SU-DHL-6 (cell line): ENCODE measurements around the gene SNHG17.

Source experiments
- H2AFZ ChIP-seq: fragments of 200-600 bp; sonication (generic); 2 replicates; pipeline ENCODE4 v1.6.1; 2014; ENCODE audit warnings: low read depth, mild to moderate bottlenecking, moderate library complexity, mixed read lengths, antibody characterized with exemption, low read length; ENCODE audit not compliant: severe bottlenecking
- H3F3A ChIP-seq: fragments of 200-600 bp; shearing (Covaris generic); 2 replicates; pipeline ENCODE4 v1.6.0; 2016; ENCODE audit warnings: antibody characterized with exemption, mild to moderate bottlenecking; ENCODE audit not compliant: insufficient read depth
- H3K27ac ChIP-seq: fragments of 200-600 bp; sonication (generic); 2 replicates; pipeline ENCODE4 v1.5.1; 2016; ENCODE audit warnings: low read depth, mild to moderate bottlenecking, low read length, moderate library complexity, mixed read lengths
- H3K27me3 ChIP-seq: fragments of 200-600 bp; sonication (generic), shearing (Covaris generic); 2 replicates; pipeline ENCODE4 v1.6.0; 2014; ENCODE audit warnings: mild to moderate bottlenecking, low read length
- H3K36me3 ChIP-seq: fragments of 200-600 bp; sonication (generic); 2 replicates; pipeline ENCODE4 v1.6.1; 2014; ENCODE audit warnings: mild to moderate bottlenecking, low read length, mixed read lengths
- H3K4me2 ChIP-seq: fragments of 300-600, 200-600 bp; shearing (Covaris generic), sonication (generic); 2 replicates; pipeline ENCODE4 v1.6.0; 2014; ENCODE audit warnings: low read length, low read depth, mild to moderate bottlenecking; ENCODE audit not compliant: poor library complexity, severe bottlenecking
- H3K4me3 ChIP-seq: fragments of 200-600 bp; sonication (generic); 2 replicates; pipeline ENCODE4 v1.5.1; 2014; ENCODE audit warnings: antibody characterized with exemption, low read length, mild to moderate bottlenecking, mixed read lengths; ENCODE audit not compliant: insufficient read depth, poor library complexity, severe bottlenecking
- H3K79me2 ChIP-seq: fragments of 200-600 bp; sonication (generic); 2 replicates; pipeline ENCODE4 v1.6.1; 2014; ENCODE audit warnings: mild to moderate bottlenecking, low read length, moderate library complexity; ENCODE audit not compliant: insufficient read depth
- H3K9ac ChIP-seq: fragments of 200-600 bp; sonication (generic); 2 replicates; pipeline ENCODE4 v1.7.0; 2014; ENCODE audit warnings: mild to moderate bottlenecking, low read length
- H3K9me2 ChIP-seq: fragments of 200-600 bp; sonication (generic); replicated peaks from 2 replicates; pipeline ENCODE4 v1.6.1; 2014; ENCODE audit warnings: low read length; ENCODE audit not compliant: insufficient read depth
- H3K9me3 ChIP-seq: fragments of 200-600 bp; sonication (generic); 2 replicates; pipeline ENCODE4 v1.6.1; 2014; ENCODE audit warnings: low read length, mixed read lengths; ENCODE audit not compliant: insufficient read depth
- H4K20me1 ChIP-seq: fragments of 200-600 bp; sonication (generic); 2 replicates; pipeline ENCODE4 v1.6.1; 2014; ENCODE audit warnings: low read depth, mild to moderate bottlenecking, antibody characterized with exemption, low read length, moderate library complexity, mixed read lengths
- EZH2phosphoT487 ChIP-seq: fragments of 200-600 bp; sonication (generic), shearing (Covaris generic); conservative IDR thresholded peaks from 2 replicates; pipeline ENCODE4 v1.6.1; 2018; ENCODE audit warnings: mild to moderate bottlenecking, antibody characterized with exemption, low read length, moderate library complexity, mixed read lengths
- TF ChIP-seq, protein P1 (sequence below): fragments of 200-600 bp; sonication (generic); IDR thresholded peaks from one replicate; pipeline ENCODE4 v1.5.1; 2017; ENCODE audit warnings: antibody characterized with exemption, mild to moderate bottlenecking, low read length, moderate library complexity; ENCODE audit not compliant: insufficient read depth, poor library complexity, severe bottlenecking

The SNHG17 gene

DNA sequence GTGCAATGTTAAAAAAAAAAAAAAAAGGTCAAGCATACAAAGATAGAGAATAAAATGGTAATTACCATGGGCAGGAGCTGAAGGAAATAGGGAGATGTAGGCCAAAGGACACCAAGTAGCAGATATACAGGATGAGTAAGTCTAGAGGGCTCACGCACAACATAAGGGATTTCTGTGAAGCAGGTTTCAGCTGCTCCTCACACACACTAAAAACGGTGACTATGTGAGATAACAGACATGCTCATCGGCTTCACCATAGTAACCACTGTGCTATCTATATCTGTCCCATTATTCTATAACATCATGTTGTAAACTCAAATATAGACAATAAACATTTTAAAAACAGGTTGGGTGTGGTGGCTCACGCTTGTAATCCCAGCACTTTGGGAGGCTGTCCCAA, 11.6 kb downstream of the SNHG17 start:
- Histone ChIP-seq H3F3A (peaks cover 15% of the 10 kb centered on the region), H3K79me2 (peaks cover 49% of the 10 kb centered on the region), H3K4me2 (no peak overlapping the region), H4K20me1 (peaks cover 46% of the 10 kb centered on the region; the same call in 1 of the 2 replicates), H3K27ac (no peak overlapping the region), H3K27me3 (no peaks in the 10 kb centered on the region), H2AFZ (no peak overlapping the region), H3K9ac (no peak overlapping the region), H3K9me2 (no peaks in the 10 kb centered on the region), H3K9me3 (no peaks in the 10 kb centered on the region), H3K4me3 (no peak overlapping the region), H3K36me3 (peaks cover 47% of the 10 kb centered on the region)
- TF ChIP-seq, protein P1, sequence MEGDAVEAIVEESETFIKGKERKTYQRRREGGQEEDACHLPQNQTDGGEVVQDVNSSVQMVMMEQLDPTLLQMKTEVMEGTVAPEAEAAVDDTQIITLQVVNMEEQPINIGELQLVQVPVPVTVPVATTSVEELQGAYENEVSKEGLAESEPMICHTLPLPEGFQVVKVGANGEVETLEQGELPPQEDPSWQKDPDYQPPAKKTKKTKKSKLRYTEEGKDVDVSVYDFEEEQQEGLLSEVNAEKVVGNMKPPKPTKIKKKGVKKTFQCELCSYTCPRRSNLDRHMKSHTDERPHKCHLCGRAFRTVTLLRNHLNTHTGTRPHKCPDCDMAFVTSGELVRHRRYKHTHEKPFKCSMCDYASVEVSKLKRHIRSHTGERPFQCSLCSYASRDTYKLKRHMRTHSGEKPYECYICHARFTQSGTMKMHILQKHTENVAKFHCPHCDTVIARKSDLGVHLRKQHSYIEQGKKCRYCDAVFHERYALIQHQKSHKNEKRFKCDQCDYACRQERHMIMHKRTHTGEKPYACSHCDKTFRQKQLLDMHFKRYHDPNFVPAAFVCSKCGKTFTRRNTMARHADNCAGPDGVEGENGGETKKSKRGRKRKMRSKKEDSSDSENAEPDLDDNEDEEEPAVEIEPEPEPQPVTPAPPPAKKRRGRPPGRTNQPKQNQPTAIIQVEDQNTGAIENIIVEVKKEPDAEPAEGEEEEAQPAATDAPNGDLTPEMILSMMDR: no peak
- TF ChIP-seq EZH2phosphoT487: no peak

DNA sequence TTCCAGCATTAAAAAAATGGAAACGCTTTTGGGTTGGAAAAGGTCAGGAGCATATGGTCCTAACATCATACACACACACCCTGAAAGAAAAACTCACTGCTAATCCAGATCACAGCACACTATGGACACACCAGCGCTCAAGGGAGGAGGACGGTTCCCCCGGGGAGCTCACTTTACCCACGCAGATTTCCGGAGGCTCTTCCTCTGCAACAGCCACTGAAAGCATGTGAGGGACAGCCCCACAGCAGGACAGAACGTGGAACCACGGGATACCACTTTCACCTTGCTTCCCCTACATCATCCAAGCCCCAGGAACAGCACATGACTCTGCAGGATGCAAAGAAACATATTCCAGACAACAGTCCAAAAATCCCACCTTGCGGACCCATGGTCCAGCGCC, 13.2 kb downstream of the SNHG17 start:
- Histone ChIP-seq H3K9me3 (no peaks in the 10 kb centered on the region), H4K20me1 (peaks cover 31% of the 10 kb centered on the region; the same call in 1 of the 2 replicates), H3K27me3 (no peaks in the 10 kb centered on the region), H2AFZ (no peak overlapping the region), H3K4me3 (no peak overlapping the region), H3K4me2 (no peak overlapping the region), H3K9me2 (no peaks in the 10 kb centered on the region), H3F3A (peaks cover 21% of the 10 kb centered on the region), H3K79me2 (peaks cover 33% of the 10 kb centered on the region), H3K9ac (no peak overlapping the region), H3K36me3 (peaks cover 39% of the 10 kb centered on the region), H3K27ac (no peak overlapping the region)
- TF ChIP-seq, protein P1: no peak
- TF ChIP-seq EZH2phosphoT487: no peak

DNA sequence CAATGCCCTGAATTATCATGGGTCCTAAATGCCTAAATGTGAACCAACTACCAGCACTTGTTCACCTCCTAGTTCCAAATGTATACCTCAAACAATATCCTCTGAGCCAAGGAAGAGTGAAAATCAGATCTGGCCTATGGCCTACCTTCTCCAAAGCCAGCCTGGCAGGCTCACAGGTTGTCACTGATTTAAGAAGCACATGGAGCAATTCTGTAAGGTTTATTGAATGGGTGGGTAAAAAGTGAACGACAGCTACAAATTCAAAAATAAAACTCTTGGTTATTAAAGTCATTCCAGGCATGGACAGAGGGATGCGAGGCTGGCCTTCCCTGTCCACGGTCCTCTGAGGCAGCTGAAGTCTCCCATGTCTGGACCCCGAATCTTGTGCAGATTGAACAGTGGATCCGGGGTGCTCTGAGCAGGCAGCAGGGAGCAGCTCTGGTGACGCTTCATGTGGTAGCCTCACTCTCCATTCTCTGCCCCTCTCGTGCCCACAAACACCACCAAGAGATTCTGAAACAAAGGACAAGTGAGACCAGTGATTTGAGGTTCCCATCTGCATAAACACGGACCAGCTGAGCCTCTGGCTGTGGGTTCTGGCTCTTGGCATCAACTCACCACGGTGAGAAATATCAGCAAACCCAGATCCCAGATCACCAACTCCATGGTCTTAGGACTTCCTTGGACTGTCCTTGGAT, 14.6 kb downstream of the SNHG17 start:
- TF ChIP-seq EZH2phosphoT487: no peak
- TF ChIP-seq, protein P1: no peak
- H3F3A ChIP-seq: peaks cover 25% of the 10 kb centered on the region
- no peaks in the 10 kb centered on the region for H3K9me3 ChIP-seq
- H3K36me3 ChIP-seq: peaks cover 43% of the 10 kb centered on the region
- no peak overlapping the region for H3K9ac ChIP-seq
- H2AFZ ChIP-seq: no peak overlapping the region
- no peak overlapping the region for H3K4me2 ChIP-seq
- H3K27ac ChIP-seq: no peak overlapping the region
- peaks cover 30% of the 10 kb centered on the region; the same call in 1 of the 2 replicates for H4K20me1 ChIP-seq
- H3K9me2 ChIP-seq: no peaks in the 10 kb centered on the region
- H3K27me3 ChIP-seq: no peaks in the 10 kb centered on the region
- no peak overlapping the region for H3K4me3 ChIP-seq
- H3K79me2 ChIP-seq: peaks cover 21% of the 10 kb centered on the region
